HG03565 (cell line): Measurements from ENCODE around the gene CLEC16A.
"Not testable (repeated sequence)": the region's sequence is repeated elsewhere in the genome, so short reads cannot be mapped to it uniquely, and the experiment has no call there.

ENCODE experiments used
- ATAC-seq: cut with Tn5 transposase; IDR thresholded peaks from one replicate; pipeline ENCODE4 v1.9.1; 2021; ENCODE audit warnings: mild to moderate bottlenecking, moderate library complexity; ENCODE audit not compliant: unreplicated experiment

CLEC16A gene

DNA sequence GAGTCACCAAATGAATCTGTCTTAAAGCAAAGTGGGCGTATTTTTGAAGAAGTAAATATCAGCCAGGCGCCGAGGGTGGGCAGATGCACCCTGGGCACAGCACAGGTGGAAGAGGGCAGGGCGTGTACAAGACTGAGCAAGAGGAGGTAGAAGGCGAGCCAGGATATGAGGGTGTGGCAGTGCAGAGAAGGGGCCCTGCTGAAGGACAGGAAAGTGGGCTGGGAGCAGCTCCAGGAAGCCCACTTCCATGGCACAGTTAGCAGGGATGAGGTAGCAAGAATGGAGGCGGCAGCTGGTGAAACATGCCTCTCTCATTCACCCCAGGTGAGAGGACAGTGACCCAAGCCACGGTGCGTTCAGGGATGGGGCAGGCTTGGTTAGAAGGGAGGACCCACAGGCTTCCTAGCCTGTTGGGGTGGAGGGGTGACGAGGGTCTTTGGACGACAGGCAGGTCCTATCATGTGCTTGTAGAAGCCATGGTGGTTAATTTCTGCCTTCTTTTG, 149.3 kb downstream of the CLEC16A start:
- no peak for ATAC-seq

- peak; percentile 59 for ATAC-seq
Observed at GRCh38 chr16:11094075-11094856, 149.9 kb downstream of the CLEC16A start.

GRCh38 chr16:11094857-11095565, 150.6 kb downstream of the CLEC16A start:
- ATAC-seq, result no peak

DNA sequence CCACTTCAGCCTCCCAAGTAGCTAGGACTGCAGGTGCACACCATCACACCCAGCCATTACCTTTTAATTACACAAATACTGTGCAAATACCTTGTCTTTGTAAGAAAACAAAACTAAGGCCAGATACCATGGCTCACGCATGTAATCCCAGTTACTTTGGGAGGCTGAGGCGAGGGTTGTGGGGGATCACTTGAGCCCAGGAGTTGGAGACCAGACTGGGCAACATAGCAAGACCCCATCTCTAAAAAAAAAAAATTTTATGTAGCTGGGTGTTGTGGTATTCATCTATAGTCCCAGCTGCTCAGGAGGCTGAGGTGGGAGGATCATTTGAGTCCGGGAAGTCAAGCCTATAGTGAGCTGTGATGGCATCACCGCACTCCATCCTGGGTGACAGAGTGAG, 151.6 kb downstream of the CLEC16A start:
- no peak for ATAC-seq

DNA sequence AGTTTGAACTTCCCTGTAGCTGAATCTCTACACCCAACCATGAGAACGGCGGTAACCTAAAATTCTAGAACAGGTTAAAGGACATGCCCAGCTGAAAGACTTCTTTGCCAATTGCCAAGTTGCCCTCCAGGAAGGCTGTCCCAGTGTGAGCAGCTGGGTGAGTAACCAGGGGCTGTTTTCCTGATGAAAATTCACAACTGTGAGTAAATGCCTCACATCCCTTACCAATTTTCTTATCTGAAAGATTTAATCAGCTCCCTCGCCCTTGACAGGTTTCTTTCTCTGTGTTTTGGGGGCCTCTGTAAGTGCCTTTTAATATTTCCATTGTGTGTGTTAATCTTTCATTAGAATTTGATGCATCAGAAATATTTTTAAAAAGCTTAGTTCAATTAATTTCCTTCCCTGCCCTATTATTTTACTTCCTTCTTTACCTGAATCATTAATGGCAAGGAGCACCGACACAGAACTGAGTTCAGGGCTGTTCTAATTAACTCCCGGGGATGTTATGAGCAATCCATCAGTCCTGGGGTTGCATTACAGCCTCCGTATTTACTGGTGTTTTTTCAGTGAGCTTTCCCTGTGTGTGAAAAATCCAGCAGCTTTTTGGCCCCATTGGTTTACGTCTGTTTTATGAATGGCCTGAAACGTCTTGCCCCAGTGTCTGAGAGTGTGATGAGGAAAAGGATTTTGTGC, 152.9 kb downstream of the CLEC16A start:
- no peak for ATAC-seq

GRCh38 chr16:11097787-11098167, 153.4 kb downstream of the CLEC16A start:
- ATAC-seq, result no peak

DNA sequence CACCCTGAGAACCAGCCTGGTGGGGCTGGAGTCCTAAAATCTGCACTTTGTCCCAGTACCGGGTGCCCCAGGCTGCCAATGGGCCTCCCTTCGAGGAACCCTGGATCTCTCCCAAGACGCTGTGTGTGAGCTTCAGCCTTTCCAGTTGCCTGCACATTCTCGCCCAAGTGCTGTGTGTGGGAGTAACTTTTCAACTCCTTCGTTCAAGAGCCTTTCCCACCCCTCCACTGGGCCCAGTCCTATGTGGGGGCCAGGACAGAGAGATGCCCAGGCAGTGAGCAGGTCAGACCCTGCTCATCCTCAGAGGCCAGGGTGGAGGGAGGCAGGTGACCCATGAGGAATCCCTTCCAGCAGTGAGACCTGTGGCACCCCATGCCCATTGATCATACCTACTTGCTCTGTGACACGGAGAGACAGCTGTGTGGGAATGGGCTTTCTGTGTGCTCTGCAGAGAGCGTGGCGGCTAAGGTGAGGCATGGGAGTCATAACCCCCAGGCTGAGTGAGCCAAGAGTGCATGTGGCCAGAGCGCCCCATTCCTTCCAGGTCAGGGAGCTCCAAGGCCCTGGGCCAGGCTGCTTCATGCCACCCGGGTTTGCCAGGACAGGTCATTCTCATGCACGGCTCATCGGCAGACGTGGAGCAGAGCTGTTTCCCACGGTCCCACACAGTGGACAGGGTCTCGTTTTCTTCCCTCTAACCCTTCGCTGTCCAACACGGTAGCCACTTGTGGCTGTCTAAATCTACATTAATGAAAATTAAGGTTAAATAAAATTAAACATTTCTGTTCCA, 154.4 kb downstream of the CLEC16A start:
- no peak for ATAC-seq

DNA sequence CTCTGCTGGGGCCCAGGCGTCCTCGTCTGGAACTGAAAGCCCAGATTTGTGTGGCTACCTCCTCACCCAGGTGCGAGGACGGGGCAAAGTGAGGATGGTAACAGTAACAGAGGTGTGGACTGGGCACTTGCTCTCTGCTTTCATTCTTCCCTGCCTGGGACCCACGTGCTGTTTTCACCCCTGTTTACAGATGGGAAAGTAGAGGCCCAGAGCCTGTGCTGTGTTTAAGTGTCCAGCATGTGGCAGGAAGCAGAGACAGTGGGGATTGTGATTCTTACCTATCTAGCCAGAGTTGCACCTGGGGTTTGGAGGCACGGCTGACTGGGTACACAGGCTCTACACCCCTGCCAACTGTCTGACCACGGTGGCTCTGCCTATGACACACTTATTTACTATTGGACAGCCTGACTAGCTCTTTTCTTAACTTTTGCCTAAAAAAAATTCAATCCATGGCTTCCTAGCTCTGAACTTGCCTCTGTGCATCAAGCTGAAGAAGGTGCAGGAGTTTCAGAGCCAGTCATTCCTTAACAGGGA, 155.4 kb downstream of the CLEC16A start:
- ATAC-seq, result peak; percentile 23

DNA sequence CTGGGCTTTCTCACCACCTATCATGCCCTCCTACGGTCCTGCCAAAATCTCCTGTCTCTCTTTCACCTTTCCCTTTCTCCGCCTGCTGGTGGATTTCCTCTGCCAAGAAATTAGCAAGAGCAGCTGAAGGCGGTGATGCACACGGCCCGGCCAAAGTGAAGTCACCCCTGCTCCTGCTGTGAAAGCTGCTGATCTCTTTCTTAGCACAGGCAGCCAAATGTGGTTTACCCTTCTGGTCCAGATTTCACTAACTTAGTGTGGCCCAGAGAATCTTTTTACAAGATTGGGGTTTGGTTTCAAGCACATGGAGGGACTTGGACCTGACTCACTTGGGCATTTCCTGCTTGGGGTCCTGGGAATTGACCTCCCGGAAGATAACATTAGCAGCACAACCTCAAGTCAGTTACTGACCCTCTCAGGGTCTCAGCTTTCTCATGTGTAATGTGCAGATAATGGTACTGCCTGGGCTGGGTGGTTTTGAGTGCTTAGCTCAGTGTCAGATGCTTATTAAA, 155.9 kb downstream of the CLEC16A start:
- peak; percentile 24 for ATAC-seq

- no peak for ATAC-seq
Observed at GRCh38 chr16:11101283-11101682, 156.9 kb downstream of the CLEC16A start.

- ATAC-seq, result no peak
Observed at GRCh38 chr16:11101695-11102522, 157.5 kb downstream of the CLEC16A start.

DNA sequence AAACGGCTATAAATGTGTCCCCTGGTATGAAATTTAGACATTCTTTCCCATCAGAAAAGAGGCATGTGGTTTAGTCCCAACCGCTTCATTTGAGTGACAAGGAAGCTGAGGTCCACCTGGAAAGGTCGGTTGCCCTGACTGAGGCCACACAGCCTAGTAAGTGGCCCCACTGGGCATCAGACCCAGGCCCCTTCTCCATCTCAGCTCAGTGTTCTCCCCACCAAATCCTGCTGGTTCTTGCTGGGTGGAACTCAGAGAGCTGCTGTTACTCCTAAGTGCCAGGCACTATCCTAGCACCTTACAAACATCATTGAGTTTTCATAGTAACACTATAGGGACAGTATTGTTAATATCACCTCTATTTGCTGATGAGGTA, 158.1 kb downstream of the CLEC16A start:
- ATAC-seq, result no peak

- ATAC-seq, result not testable (repeated sequence)
Observed at GRCh38 chr16:11103301-11103700, 158.9 kb downstream of the CLEC16A start.

DNA sequence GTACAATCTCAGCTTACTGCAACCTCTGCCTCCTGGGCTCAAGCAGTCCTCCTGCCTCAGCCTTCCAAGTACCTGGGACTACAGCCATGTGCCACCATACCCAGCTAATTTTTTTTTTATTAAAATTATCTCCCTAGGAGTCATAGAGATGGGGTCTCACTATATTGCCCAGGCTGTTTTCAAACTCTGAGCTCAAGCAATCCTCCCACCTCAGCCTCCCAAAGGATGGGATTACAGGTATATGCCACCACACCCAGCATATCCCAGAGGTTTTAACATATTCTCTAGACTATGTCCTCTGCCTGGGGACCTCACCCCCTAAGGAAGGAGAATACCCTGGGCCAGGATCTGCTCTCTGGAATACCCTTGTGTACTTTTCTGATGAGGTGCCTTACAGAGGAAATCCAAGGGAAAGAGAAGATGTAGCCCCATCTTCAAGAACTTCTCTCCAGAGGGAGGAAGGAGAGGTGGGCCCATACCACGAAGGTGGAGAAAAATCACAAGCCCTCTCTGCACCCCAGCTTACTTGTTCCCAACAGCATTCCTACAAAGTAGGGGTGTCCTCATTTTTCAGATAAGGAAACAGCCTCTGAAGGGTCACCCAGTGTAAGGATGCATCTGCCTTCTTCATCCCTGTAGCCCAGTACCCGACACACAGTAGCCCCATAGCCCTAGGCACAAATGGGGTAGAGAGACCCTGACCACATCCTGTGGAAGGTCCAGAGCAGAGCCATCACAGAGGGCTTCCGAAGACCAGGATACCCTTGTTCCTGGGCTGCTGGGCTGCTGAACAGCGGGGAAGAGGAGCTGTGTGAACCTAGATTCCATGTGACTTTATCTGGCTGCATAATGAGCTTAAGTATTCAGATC, 160.0 kb downstream of the CLEC16A start:
- ATAC-seq, result peak; percentile 6

GRCh38 chr16:11105038-11105903, 160.9 kb downstream of the CLEC16A start:
- ATAC-seq, result peak; percentile 59

GRCh38 chr16:11106726-11107125, 162.4 kb downstream of the CLEC16A start:
- no peak for ATAC-seq

- ATAC-seq, result no peak
Observed at GRCh38 chr16:11107780-11108465, 163.6 kb downstream of the CLEC16A start.
